ENCODE data around the gene USP2. TPM values are rescaled to one million over a fixed set of nuclear protein-coding genes. Genes with fewer than 3 reads are reported as not detected.

USP2 gene
- total RNA-seq, 1 donor from 2014 or later, result 2.0 TPM

- H3K4me3 ChIP-seq (ENCODE audit: low read depth, low read length), result no peak overlapping the region
- DNase-seq (ENCODE audit: low read depth), result no peak
- no peak for TF ChIP-seq CTCF (IDR thresholded peaks at IDR 0.05; ENCODE audit: insufficient read depth, low read length, poor library complexity, severe bottlenecking)
- no peaks in the 10 kb centered on the region for H3K36me3 ChIP-seq (ENCODE audit: control insufficient read depth, insufficient read depth, low read length)
- H3K27me3 ChIP-seq (ENCODE audit: control insufficient read depth, insufficient read depth, low read length), result no peaks in the 10 kb centered on the region
Observed at GRCh38 chr11:119319136-119319699, 62.3 kb downstream of the USP2 start.

- peak; percentile 58 for DNase-seq (ENCODE audit: low read depth)
- TF ChIP-seq CTCF (IDR thresholded peaks at IDR 0.05; ENCODE audit: insufficient read depth, low read length, poor library complexity, severe bottlenecking), result no peak
- H3K27me3 ChIP-seq (ENCODE audit: control insufficient read depth, insufficient read depth, low read length), result no peaks in the 10 kb centered on the region
- H3K4me3 ChIP-seq (ENCODE audit: low read depth, low read length), result no peak overlapping the region
- no peaks in the 10 kb centered on the region for H3K36me3 ChIP-seq (ENCODE audit: control insufficient read depth, insufficient read depth, low read length)
Observed at GRCh38 chr11:119318240-119319135, 63.0 kb downstream of the USP2 start.

GRCh38 chr11:119317592-119318239, 63.8 kb downstream of the USP2 start:
- Histone ChIP-seq H3K36me3 (ENCODE audit: control insufficient read depth, insufficient read depth, low read length) (no peaks in the 10 kb centered on the region), H3K27me3 (ENCODE audit: control insufficient read depth, insufficient read depth, low read length) (no peaks in the 10 kb centered on the region), H3K4me3 (ENCODE audit: low read depth, low read length) (no peak overlapping the region)
- DNase-seq (ENCODE audit: low read depth), result no peak
- no peak for TF ChIP-seq CTCF (IDR thresholded peaks at IDR 0.05; ENCODE audit: insufficient read depth, low read length, poor library complexity, severe bottlenecking)

- Histone ChIP-seq H3K4me3 (ENCODE audit: low read depth, low read length) (peak within 1 kb of the TSS; percentile 75), H3K27me3 (ENCODE audit: control insufficient read depth, insufficient read depth, low read length) (no peaks in the 10 kb centered on the region), H3K36me3 (ENCODE audit: control insufficient read depth, insufficient read depth, low read length) (no peaks in the 10 kb centered on the region)
- TF ChIP-seq CTCF (IDR thresholded peaks at IDR 0.05; ENCODE audit: insufficient read depth, low read length, poor library complexity, severe bottlenecking), result no peak
- no peak for DNase-seq (ENCODE audit: low read depth)
Observed at GRCh38 chr11:119316729-119317591, 64.5 kb downstream of the USP2 start, which contains the start of gene MCAM. MCAM (minus strand) TSS chr11:119317130; CDS start chr11:119317101, 29 bp downstream.

GRCh38 chr11:119316016-119316728, 65.3 kb downstream of the USP2 start:
- DNase-seq (ENCODE audit: low read depth), result no peak
- no peaks in the 10 kb centered on the region for H3K36me3 ChIP-seq (ENCODE audit: control insufficient read depth, insufficient read depth, low read length)
- peak overlapping the region; percentile 75 for H3K4me3 ChIP-seq (ENCODE audit: low read depth, low read length)
- no peak for TF ChIP-seq CTCF (IDR thresholded peaks at IDR 0.05; ENCODE audit: insufficient read depth, low read length, poor library complexity, severe bottlenecking)
- no peaks in the 10 kb centered on the region for H3K27me3 ChIP-seq (ENCODE audit: control insufficient read depth, insufficient read depth, low read length)

Data from kidney epithelial cell (primary cell).